Skin of body (tissue), 2 donors: Measurements from ENCODE around the gene SUPT5H. TPM values are rescaled to one million over a fixed set of nuclear protein-coding genes. Genes with fewer than 3 reads are reported as not detected.

Experiments used
- DNase-seq: peaks from one replicate; lab custom pipeline; 2025; lab: John Stamatoyannopoulos, UW
- total RNA-seq: library from RNA; depleted of rRNA; stranded (reverse); fragments of >200 nt; gene quantifications from one replicate; pipeline ENCODE4 v1.2.3, GENCODE V29; 2014

Gene SUPT5H
- total RNA-seq, result 32.9 TPM

GRCh38 chr19:39445196-39446111, at the start of gene SUPT5H:
TSS of gene SUPT5H (plus strand) at chr19:39445582. CDS start at chr19:39445891, 309 bp downstream.
- DNase-seq, result peak; percentile 97

GRCh38 chr19:39397360-39398296, 47.8 kb upstream of the SUPT5H start:
- DNase-seq, result peak; percentile 65

- DNase-seq, result no peak
Measured at GRCh38 chr19:39398297-39398864, 47.0 kb upstream of the SUPT5H start.

GRCh38 chr19:39399668-39400050, 45.7 kb upstream of the SUPT5H start:
- no peak for DNase-seq

- DNase-seq, result no peak
Measured at GRCh38 chr19:39400061-39400460, 45.3 kb upstream of the SUPT5H start.

- DNase-seq, result no peak
Measured at GRCh38 chr19:39401070-39401548, 44.3 kb upstream of the SUPT5H start.

GRCh38 chr19:39401549-39402345, 43.6 kb upstream of the SUPT5H start:
- peak; percentile 83 for DNase-seq

GRCh38 chr19:39402346-39403300, 42.8 kb upstream of the SUPT5H start:
- peak; percentile 90 for DNase-seq

- peak; percentile 97 for DNase-seq
Measured at GRCh38 chr19:39403331-39404312, 41.8 kb upstream of the SUPT5H start.

GRCh38 chr19:39405261-39405957, 40.0 kb upstream of the SUPT5H start:
- DNase-seq, result no peak

- peak; percentile 71 for DNase-seq
Measured at GRCh38 chr19:39405958-39406655, 39.3 kb upstream of the SUPT5H start.

GRCh38 chr19:39406656-39407409, 38.5 kb upstream of the SUPT5H start, which contains the start of gene ZFP36:
TSS of gene ZFP36 (plus strand) at chr19:39406847. CDS start at chr19:39406905, 58 bp downstream.
- peak; percentile 82 for DNase-seq

- DNase-seq, result no peak
Measured at GRCh38 chr19:39407410-39407659, 38.0 kb upstream of the SUPT5H start.

- DNase-seq, result no peak
Measured at GRCh38 chr19:39407660-39408391, 37.6 kb upstream of the SUPT5H start.

- DNase-seq, result no peak
Measured at GRCh38 chr19:39408392-39409207, 36.8 kb upstream of the SUPT5H start.
